PC-3 (cell line): ENCODE data around the gene EIF4G3. TPM values are rescaled to one million over a fixed set of nuclear protein-coding genes. Genes with fewer than 3 reads are reported as not detected.

Experiments
- ATAC-seq: fragments of 200-7000 bp; cut with Tn5 transposase; 2 replicates; pipeline ENCODE4 v1.9.1; 2020; ENCODE audit warnings: mild to moderate bottlenecking, moderate library complexity
- BruUV-seq: library from RNA; stranded (reverse); fragments of 400-500 nt; replicated peaks from 2 replicates; lab custom pipeline; 2021; lab: Mats Ljungman, UMichigan
- CTCF ChIA-PET: fragments of 300-600 bp; sonication (Branson Sonifier 250); formaldehyde crosslinking; loops from one replicate; lab custom pipeline; 2022; ENCODE audit warnings: antibody characterized with exemption; lab: Charles Lee
- POLR2A ChIA-PET: fragments of 300-600 bp; sonication (Branson Sonifier 250); formaldehyde crosslinking; loops from one replicate; lab custom pipeline; 2022; ENCODE audit warnings: antibody characterized with exemption; ENCODE audit not compliant: unreplicated experiment; lab: Charles Lee
- DNase-seq: peaks from one replicate; pipeline ENCODE4 v3.0.0-alpha.2; 2015
- H2AFZ ChIP-seq: fragments of 300-600 bp; sonication (generic); 2 replicates; pipeline ENCODE4 v1.6.0; 2016; ENCODE audit warnings: antibody characterized with exemption, low read length
- H3F3A ChIP-seq: fragments of 300-600 bp; sonication (generic); one replicate; pipeline ENCODE4 v1.6.0; 2017; ENCODE audit warnings: antibody characterized with exemption, low read length, control low read depth, mild to moderate bottlenecking; ENCODE audit not compliant: unreplicated experiment
- H3K27ac ChIP-seq: fragments of 300-600 bp; sonication (generic); 2 replicates; pipeline ENCODE4 v1.5.1; 2016; ENCODE audit warnings: mild to moderate bottlenecking, low read length
- H3K27me3 ChIP-seq: fragments of 300-600 bp; sonication (generic); 2 replicates; pipeline ENCODE4 v1.6.1; 2016; ENCODE audit warnings: low read length, mixed read lengths
- H3K36me3 ChIP-seq: fragments of 300-600 bp; sonication (generic); 2 replicates; pipeline ENCODE4 v1.6.1; 2016; ENCODE audit warnings: low read depth, mixed run types, low read length, mixed read lengths
- H3K4me1 ChIP-seq: fragments of 300-600 bp; sonication (generic); 2 replicates; pipeline ENCODE4 v1.5.1; 2016; ENCODE audit warnings: low read length; ENCODE audit not compliant: insufficient read depth
- H3K4me2 ChIP-seq: fragments of 300-600 bp; sonication (generic); 2 replicates; pipeline ENCODE4 v1.6.0; 2016; ENCODE audit warnings: low read length
- H3K4me3 ChIP-seq: fragments of 300-600 bp; sonication (generic); 2 replicates; pipeline ENCODE4 v1.5.1; 2016; ENCODE audit warnings: mild to moderate bottlenecking, low read length, mixed read lengths
- H3K79me2 ChIP-seq: fragments of 300-600 bp; sonication (generic); 2 replicates; pipeline ENCODE4 v1.6.1; 2017; ENCODE audit warnings: low read length, mixed read lengths
- H3K9ac ChIP-seq: fragments of 300-600 bp; sonication (generic); 2 replicates; pipeline ENCODE4 v1.6.0; 2016; ENCODE audit warnings: mild to moderate bottlenecking, low read length
- H3K9me2 ChIP-seq: fragments of 300-600 bp; sonication (generic); replicated peaks from 2 replicates; pipeline ENCODE4 v1.6.1; 2016; ENCODE audit warnings: mixed run types, low read length, mixed read lengths
- H3K9me3 ChIP-seq: fragments of 300-600 bp; sonication (generic); 2 replicates; pipeline ENCODE4 v1.6.1; 2016; ENCODE audit warnings: low read length, mixed read lengths
- H4K20me1 ChIP-seq: fragments of 300-600 bp; sonication (generic); 2 replicates; pipeline ENCODE4 v1.6.1; 2016; ENCODE audit warnings: low read length, mixed read lengths
- EZH2 ChIP-seq: fragments of 300-600 bp; sonication (generic); IDR thresholded peaks from one replicate; pipeline ENCODE4 v1.6.1; 2017; ENCODE audit warnings: antibody characterized with exemption, mild to moderate bottlenecking, low read length; ENCODE audit not compliant: unreplicated experiment
- EZH2phosphoT487 ChIP-seq: fragments of 300-600 bp; sonication (generic); IDR thresholded peaks from 2 replicates; pipeline ENCODE4 v1.6.1; 2018; ENCODE audit warnings: mild to moderate bottlenecking, antibody characterized with exemption, low read length, borderline replicate concordance
- intact Hi-C: fragments of 100-400 bp; cut with micrococcal nuclease; formaldehyde crosslinking; loops from 2 replicates; pipeline ENCODE4 v1.9.0; 2023
- total RNA-seq: library from RNA; depleted of rRNA; stranded (reverse); fragments of >200 nt; gene quantifications from 2 replicates; pipeline ENCODE4 v1.2.3, GENCODE V29; 2014
- TF ChIP-seq, protein P1 (sequence below): fragments of 300-600 bp; sonication (generic); conservative IDR thresholded peaks from 2 replicates; pipeline ENCODE4 v1.5.1; 2017; ENCODE audit warnings: antibody characterized with exemption, low read depth, mild to moderate bottlenecking, low read length

Gene EIF4G3
- total RNA-seq, 1 experiment from 2014 or later, result 16.9 TPM

DNA sequence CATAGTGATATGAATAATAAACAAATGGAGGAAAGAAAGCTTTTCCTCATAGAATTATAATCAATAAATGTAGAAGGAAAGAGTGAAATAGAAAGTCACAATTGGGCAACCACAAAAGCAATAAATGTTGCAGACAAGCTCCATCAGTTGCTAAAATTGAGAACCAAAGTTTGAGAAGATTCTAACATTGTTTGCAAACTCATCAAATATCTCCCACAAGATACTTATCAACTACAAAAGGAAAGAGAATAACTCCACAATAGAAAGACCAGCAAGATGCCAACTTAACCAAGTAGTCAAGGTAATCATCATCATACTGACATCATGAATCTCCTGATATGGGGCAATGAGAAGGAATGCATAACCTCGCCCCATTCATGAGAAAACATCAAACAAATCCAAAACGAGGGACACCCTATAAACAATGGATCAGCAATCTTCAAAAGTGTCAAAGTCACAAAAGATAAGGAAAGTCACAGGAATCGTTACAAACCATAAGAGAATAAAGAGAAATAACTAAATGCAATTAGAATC lies 16.4 kb downstream of the EIF4G3 start:
- intact Hi-C loops, result no loop called here
- Histone ChIP-seq H3K9me3 (no peaks in the 10 kb centered on the region), H4K20me1 (no peaks in the 10 kb centered on the region), H3K27me3 (no peaks in the 10 kb centered on the region), H3K9me2 (no peaks in the 10 kb centered on the region), H3K4me3 (no peak overlapping the region), H3K9ac (no peak overlapping the region), H3K4me2 (no peak overlapping the region), H3K36me3 (no peaks in the 10 kb centered on the region), H3F3A (no peaks in the 10 kb centered on the region), H3K27ac (no peak overlapping the region), H3K79me2 (peaks cover 84% of the 10 kb centered on the region), H3K4me1 (0 out of 2 replicates have a peak, but pooled peaks cover 9% of the 10 kb centered on the region), H2AFZ (no peak overlapping the region)
- no TSS peak for BruUV-seq
- POLR2A ChIA-PET, result interaction anchor here (0.5 to 0.7 kb wide), 2 partner anchors 11 to 63 kb away, joined by 4 to 8 read pairs; no protein-coding TSS in a partner anchor
- ATAC-seq (no peak), DNase-seq (no peak)
- CTCF ChIA-PET, result no interaction called here
- no peak for TF ChIP-seq EZH2
- TF ChIP-seq EZH2phosphoT487, result no peak
- TF ChIP-seq, protein P1, sequence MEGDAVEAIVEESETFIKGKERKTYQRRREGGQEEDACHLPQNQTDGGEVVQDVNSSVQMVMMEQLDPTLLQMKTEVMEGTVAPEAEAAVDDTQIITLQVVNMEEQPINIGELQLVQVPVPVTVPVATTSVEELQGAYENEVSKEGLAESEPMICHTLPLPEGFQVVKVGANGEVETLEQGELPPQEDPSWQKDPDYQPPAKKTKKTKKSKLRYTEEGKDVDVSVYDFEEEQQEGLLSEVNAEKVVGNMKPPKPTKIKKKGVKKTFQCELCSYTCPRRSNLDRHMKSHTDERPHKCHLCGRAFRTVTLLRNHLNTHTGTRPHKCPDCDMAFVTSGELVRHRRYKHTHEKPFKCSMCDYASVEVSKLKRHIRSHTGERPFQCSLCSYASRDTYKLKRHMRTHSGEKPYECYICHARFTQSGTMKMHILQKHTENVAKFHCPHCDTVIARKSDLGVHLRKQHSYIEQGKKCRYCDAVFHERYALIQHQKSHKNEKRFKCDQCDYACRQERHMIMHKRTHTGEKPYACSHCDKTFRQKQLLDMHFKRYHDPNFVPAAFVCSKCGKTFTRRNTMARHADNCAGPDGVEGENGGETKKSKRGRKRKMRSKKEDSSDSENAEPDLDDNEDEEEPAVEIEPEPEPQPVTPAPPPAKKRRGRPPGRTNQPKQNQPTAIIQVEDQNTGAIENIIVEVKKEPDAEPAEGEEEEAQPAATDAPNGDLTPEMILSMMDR, result no peak

DNA sequence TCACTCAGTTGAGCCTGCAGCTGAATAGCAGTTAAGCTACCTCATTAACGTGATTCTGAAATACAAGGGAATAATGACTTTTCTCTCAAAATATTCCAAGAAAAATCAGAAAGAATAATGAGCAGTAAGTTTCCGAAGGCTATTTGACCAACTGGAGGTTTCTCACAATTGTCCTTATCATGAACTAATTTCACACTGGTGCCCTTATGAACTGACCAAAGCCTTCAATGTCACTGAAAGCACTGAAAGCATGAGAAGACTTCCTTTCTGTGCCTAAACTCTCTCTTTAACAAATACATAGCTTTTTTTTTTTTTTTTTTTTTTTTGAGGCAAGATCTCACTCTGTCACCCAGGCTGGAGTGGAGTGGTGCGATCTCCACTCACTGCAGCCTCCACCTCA lies 18.8 kb downstream of the EIF4G3 start:
- Histone ChIP-seq H3K4me1 (0 out of 2 replicates have a peak, but pooled peaks cover 9% of the 10 kb centered on the region), H3F3A (no peaks in the 10 kb centered on the region), H3K4me2 (no peak overlapping the region), H3K9me3 (no peaks in the 10 kb centered on the region), H3K9ac (no peak overlapping the region), H3K36me3 (no peaks in the 10 kb centered on the region), H4K20me1 (no peaks in the 10 kb centered on the region), H3K27me3 (no peaks in the 10 kb centered on the region), H3K27ac (no peak overlapping the region), H2AFZ (no peak overlapping the region), H3K4me3 (no peak overlapping the region), H3K9me2 (no peaks in the 10 kb centered on the region), H3K79me2 (peaks cover 80% of the 10 kb centered on the region)
- ATAC-seq (no peak), DNase-seq (no peak)
- CTCF ChIA-PET, result no interaction called here
- POLR2A ChIA-PET, result no interaction called here
- intact Hi-C loops, result no loop called here
- no peak for TF ChIP-seq EZH2phosphoT487
- TF ChIP-seq EZH2, result no peak
- TF ChIP-seq, protein P1, result no peak
- no TSS peak for BruUV-seq

DNA sequence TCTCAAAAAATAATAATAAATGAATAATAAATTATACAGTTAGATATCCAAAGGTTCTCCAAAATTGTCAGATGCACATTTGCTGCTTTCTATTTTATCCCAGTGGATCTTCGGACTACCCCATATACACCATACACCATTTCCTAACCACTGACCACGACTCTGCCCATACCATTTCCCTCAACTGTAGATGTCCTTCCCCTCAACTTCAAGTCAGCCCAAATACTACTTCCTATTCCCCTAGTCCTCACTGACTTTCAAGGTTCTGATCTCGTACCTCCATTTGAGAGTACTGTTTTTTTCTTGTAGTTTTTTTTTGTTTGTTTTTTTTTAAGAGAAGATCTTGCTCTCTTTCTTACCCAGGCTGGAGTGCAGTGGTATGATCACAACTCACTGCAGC lies 19.6 kb downstream of the EIF4G3 start:
- H4K20me1 ChIP-seq, result no peaks in the 10 kb centered on the region
- POLR2A ChIA-PET, result no interaction called here
- H3K9me2 ChIP-seq, result no peaks in the 10 kb centered on the region
- intact Hi-C loops, result no loop called here
- no peak overlapping the region for H2AFZ ChIP-seq
- H3K79me2 ChIP-seq, result peaks cover 79% of the 10 kb centered on the region
- TF ChIP-seq, protein P1, result no peak
- no peak for TF ChIP-seq EZH2phosphoT487
- no peak for TF ChIP-seq EZH2
- no peaks in the 10 kb centered on the region for H3K36me3 ChIP-seq
- H3F3A ChIP-seq, result no peaks in the 10 kb centered on the region
- no peak for DNase-seq
- no peak for ATAC-seq
- H3K4me3 ChIP-seq, result no peak overlapping the region
- H3K9ac ChIP-seq, result no peak overlapping the region
- BruUV-seq, result no TSS peak
- H3K27me3 ChIP-seq, result no peaks in the 10 kb centered on the region
- CTCF ChIA-PET, result no interaction called here
- 0 out of 2 replicates have a peak, but pooled peaks cover 9% of the 10 kb centered on the region for H3K4me1 ChIP-seq
- H3K9me3 ChIP-seq, result no peaks in the 10 kb centered on the region
- H3K27ac ChIP-seq, result no peak overlapping the region
- no peak overlapping the region for H3K4me2 ChIP-seq
